Neuronal stem cell (in vitro differentiated cells): Measurements from ENCODE around the gene PARN.
"Not testable (repeated sequence)": the region's sequence is repeated elsewhere in the genome, so short reads cannot be mapped to it uniquely, and the experiment has no call there.

Experiments
- DNase-seq: peaks from one replicate; pipeline ENCODE4 v3.0.0-alpha.2; 2013; ENCODE audit warnings: low spot score
- H2AFZ ChIP-seq: one replicate; pipeline ENCODE4 v1.6.1; 2013; ENCODE audit warnings: mild to moderate bottlenecking, low read length, inconsistent platforms
- H2AK5ac ChIP-seq: 2 replicates; pipeline ENCODE4 v1.6.1; 2013; ENCODE audit warnings: low read depth, mild to moderate bottlenecking, inconsistent platforms, low read length, moderate library complexity, mixed read lengths
- H2BK120ac ChIP-seq: 2 replicates; pipeline ENCODE4 v1.6.1; 2013; ENCODE audit warnings: low read depth, mild to moderate bottlenecking, inconsistent platforms, low read length, moderate library complexity, mixed read lengths
- H2BK12ac ChIP-seq: one replicate; pipeline ENCODE4 v1.6.1; 2013; ENCODE audit warnings: low read length, inconsistent platforms
- H2BK15ac ChIP-seq: 2 replicates; pipeline ENCODE4 v1.6.1; 2013; ENCODE audit warnings: mild to moderate bottlenecking, low read length, inconsistent platforms, mixed read lengths
- H2BK5ac ChIP-seq: one replicate; pipeline ENCODE4 v1.6.1; 2013; ENCODE audit warnings: inconsistent platforms, mild to moderate bottlenecking, low read length, moderate library complexity
- H3K14ac ChIP-seq: one replicate; pipeline ENCODE4 v1.6.1; 2013; ENCODE audit warnings: low read length, inconsistent platforms
- H3K18ac ChIP-seq: 2 replicates; pipeline ENCODE4 v1.6.1; 2013; ENCODE audit warnings: low read length, inconsistent platforms
- H3K23ac ChIP-seq: 2 replicates; pipeline ENCODE4 v1.6.1; 2013; ENCODE audit warnings: low read depth, mild to moderate bottlenecking, mixed read lengths, low read length, inconsistent platforms; ENCODE audit not compliant: poor library complexity
- H3K27ac ChIP-seq: replicated peaks from 3 replicates; pipeline ENCODE4 v1.5.1; 2013; ENCODE audit warnings: low read length, inconsistent platforms
- H3K27me3 ChIP-seq, 3 experiments: 2 replicates each; pipeline ENCODE4 v1.6.1; 2013; ENCODE audit warnings: low read length in 3 of 3, mild to moderate bottlenecking in 2 of 3, inconsistent platforms in 1 of 3, low read depth in 1 of 3, mixed read lengths in 1 of 3, moderate library complexity in 1 of 3; ENCODE audit not compliant: control insufficient read depth in 3 of 3, insufficient read depth in 3 of 3
- H3K36me3 ChIP-seq, 2 donors: replicated peaks in 1 of 2; 2 replicates each; pipeline ENCODE4 v1.6.1; 2013; ENCODE audit warnings: low read length in 2 of 2; ENCODE audit not compliant: control insufficient read depth in 2 of 2, insufficient read depth in 2 of 2
- H3K4ac ChIP-seq: 2 replicates; pipeline ENCODE4 v1.6.1; 2013; ENCODE audit warnings: inconsistent platforms, mild to moderate bottlenecking, low read length, moderate library complexity
- H3K4me1 ChIP-seq, 2 donors: 1 replicate in 1 of 2; 2 replicates in 1 of 2; pipeline ENCODE4 v1.6.1; 2013; ENCODE audit warnings: low read length in 2 of 2, low read depth in 1 of 2; ENCODE audit not compliant: control insufficient read depth in 2 of 2, insufficient read depth in 1 of 2
- H3K4me2 ChIP-seq: one replicate; pipeline ENCODE4 v1.6.1; 2013; ENCODE audit warnings: mild to moderate bottlenecking, low read length, inconsistent platforms; ENCODE audit not compliant: insufficient read depth, poor library complexity, severe bottlenecking
- H3K4me3 ChIP-seq, 2 donors: 2 replicates each; pipeline ENCODE4 v1.5.1; 2013; ENCODE audit warnings: low read length in 2 of 2, mild to moderate bottlenecking in 2 of 2, inconsistent platforms in 1 of 2, moderate library complexity in 1 of 2
- H3K79me1 ChIP-seq: one replicate; pipeline ENCODE4 v1.6.1; 2013; ENCODE audit warnings: low read depth, mild to moderate bottlenecking, inconsistent platforms, low read length, moderate library complexity
- H3K9ac ChIP-seq: one replicate; pipeline ENCODE4 v1.6.1; 2013; ENCODE audit warnings: mild to moderate bottlenecking, low read depth, low read length, inconsistent platforms; ENCODE audit not compliant: poor library complexity
- H3K9me3 ChIP-seq, 2 donors: replicated peaks in 1 of 2; 2 replicates each; pipeline versions ENCODE3 to v1.6.1; 2013; ENCODE audit warnings: low read length in 2 of 2, mild to moderate bottlenecking in 2 of 2, inconsistent platforms in 1 of 2, low read depth in 1 of 2, mixed read lengths in 1 of 2, moderate library complexity in 1 of 2; ENCODE audit not compliant: control insufficient read depth in 2 of 2, insufficient read depth in 1 of 2
- H4K8ac ChIP-seq: one replicate; pipeline ENCODE4 v1.6.1; 2013; ENCODE audit warnings: low read depth, mild to moderate bottlenecking, inconsistent platforms, low read length, moderate library complexity
- H4K91ac ChIP-seq: one replicate; pipeline ENCODE4 v1.6.1; 2013; ENCODE audit warnings: low read length, low read depth, mild to moderate bottlenecking, inconsistent platforms; ENCODE audit not compliant: poor library complexity
- WGBS, 2 donors: extraction: QIAGEN DNeasy Blood & Tissue Kit; methylation state at CpG; one replicate each; pipeline ENCODE4 v1.1.7; 2013; ENCODE audit warnings: missing lambda C conversion rate in 2 of 2, mixed read lengths in 1 of 2; ENCODE audit not compliant: insufficient read length in 2 of 2, insufficient replicate concordance in 1 of 2; ENCODE audit errors: extremely low coverage in 2 of 2; 5-methylcytosine and 5-hydroxymethylcytosine counted together

Gene PARN

DNA sequence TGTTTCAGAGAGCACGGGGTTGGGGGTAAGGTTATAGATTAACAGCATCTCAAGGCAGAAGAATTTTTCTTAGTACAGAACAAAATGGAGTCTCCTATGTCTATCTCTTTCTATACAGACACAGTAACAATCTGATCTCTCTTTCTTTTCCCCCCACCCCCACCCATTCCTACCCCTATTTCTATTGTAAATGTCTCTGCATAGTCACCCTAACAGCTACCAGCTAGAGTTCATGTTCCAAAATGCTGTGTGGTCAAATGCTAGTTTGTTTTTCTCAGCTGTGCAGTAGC lies 6.8 kb upstream of the PARN start:
- H3K14ac ChIP-seq, H3K18ac ChIP-seq, H3K9me3 ChIP-seq, H4K8ac ChIP-seq, H3K9ac ChIP-seq, H2BK15ac ChIP-seq, H2BK120ac ChIP-seq, H3K4me3 ChIP-seq, DNase-seq, H2AFZ ChIP-seq, H3K4me2 ChIP-seq, H2BK5ac ChIP-seq, H3K4ac ChIP-seq, H3K27me3 ChIP-seq, H3K23ac ChIP-seq, H2AK5ac ChIP-seq, H2BK12ac ChIP-seq, H3K27ac ChIP-seq, H4K91ac ChIP-seq: not testable (repeated sequence)
- H3K79me1 ChIP-seq: peaks cover 13% of the 10 kb centered on the region
- peaks cover 6 to 61% of the 10 kb centered on the region in 2 donors for H3K36me3 ChIP-seq
- no CpG with 5 or more reads among the region's 1 CpG for WGBS, 2 donors
- peaks cover 7 to 11% of the 10 kb centered on the region in 2 donors for H3K4me1 ChIP-seq

DNA sequence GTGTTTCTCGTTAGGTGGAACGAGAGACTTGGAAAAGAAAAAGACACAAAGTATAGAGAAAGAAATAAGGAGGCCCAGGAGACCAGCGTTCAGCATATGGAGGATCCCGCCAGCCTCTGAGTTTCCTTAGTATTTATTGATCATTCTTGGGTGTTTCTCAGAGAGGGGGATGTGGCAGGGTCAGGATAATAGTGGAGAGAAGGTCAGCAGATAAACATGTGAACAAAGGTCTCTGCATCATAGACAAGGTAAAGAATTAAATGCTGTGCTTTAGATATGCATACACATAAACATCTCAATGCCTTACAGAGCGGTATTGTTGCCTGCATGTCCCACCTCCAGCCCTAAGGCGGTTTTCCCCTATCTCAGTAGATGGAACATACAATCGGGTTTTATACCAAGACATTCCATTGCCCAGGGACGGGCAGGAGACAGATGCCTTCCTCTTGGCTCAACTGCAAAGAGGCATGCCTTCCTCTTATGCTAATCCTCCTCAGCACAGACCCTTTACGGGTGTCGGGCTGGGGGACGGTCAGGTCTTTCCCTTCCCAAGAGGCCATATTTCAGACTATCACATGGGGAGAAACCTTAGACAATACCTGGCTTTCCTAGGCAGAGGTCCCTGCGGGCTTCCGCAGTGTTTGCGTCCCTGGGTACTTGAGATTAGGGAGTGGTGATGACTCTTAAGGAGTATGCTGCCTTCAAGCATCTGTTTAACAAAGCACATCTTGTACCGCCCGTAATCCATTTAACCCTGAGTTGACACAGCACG lies 6.3 kb upstream of the PARN start:
- H2BK12ac ChIP-seq, H3K4ac ChIP-seq, H3K4me3 ChIP-seq, H3K14ac ChIP-seq, H2BK120ac ChIP-seq, H4K91ac ChIP-seq, H3K27me3 ChIP-seq, H2AFZ ChIP-seq, H3K9ac ChIP-seq, H4K8ac ChIP-seq, H3K18ac ChIP-seq, H2BK15ac ChIP-seq, H3K27ac ChIP-seq, H2AK5ac ChIP-seq, H3K9me3 ChIP-seq, H3K4me2 ChIP-seq, H2BK5ac ChIP-seq, DNase-seq, H3K23ac ChIP-seq: not testable (repeated sequence)
- Histone ChIP-seq H3K4me1 (peaks cover 7 to 11% of the 10 kb centered on the region in 2 donors), H3K36me3 (peaks cover 4 to 57% of the 10 kb centered on the region in 2 donors), H3K79me1 (peaks cover 13% of the 10 kb centered on the region)
- WGBS, 2 donors: no CpG with 5 or more reads among the region's 17 CpGs

DNA sequence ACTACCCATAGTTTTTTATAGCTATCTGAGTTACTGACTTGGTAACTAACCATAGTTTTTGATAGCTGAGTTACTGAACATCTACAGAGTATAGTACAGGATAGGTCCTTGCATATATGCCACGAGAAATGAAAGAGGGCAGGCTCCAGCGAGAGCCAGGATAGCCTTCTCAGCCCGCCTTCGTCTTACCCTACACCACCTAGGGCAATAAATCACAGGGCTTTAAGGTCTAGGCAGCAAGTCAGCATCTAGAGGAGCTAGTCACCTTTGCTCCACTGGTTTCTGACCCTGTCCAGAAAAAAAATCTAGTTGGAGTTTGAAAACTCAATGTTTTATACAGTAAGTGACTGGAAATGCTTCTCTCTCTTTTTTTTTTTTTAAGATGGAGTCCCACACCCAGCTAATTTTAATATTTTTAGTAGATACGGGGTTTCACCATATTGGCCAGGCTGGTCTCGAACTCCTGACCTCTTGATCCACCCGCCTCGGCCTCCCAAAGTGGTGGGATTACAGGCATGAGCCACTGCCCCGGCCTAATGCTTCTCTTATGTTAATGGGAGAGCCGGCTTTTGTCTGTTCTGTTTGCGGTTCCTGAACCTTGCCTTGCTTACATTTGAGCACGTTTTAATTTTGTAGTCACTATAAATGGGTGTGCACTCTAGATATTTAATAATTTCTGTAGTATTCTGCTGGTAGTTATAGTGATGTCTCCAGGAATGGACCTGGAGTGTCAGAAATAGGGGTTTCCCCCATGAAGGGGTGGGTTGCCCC lies 5.5 kb upstream of the PARN start:
- H3K4me3 ChIP-seq: no peak overlapping the region
- H3K9ac ChIP-seq: no peak overlapping the region
- no peak overlapping the region for H2AFZ ChIP-seq
- H3K4ac ChIP-seq: no peak overlapping the region
- no peak overlapping the region for H4K8ac ChIP-seq
- peaks cover 2 to 50% of the 10 kb centered on the region in 2 donors for H3K36me3 ChIP-seq
- no peak overlapping the region for H3K18ac ChIP-seq
- H2BK15ac ChIP-seq: no peak overlapping the region
- no peak overlapping the region for H2BK5ac ChIP-seq
- peaks cover 7 to 11% of the 10 kb centered on the region in 2 donors for H3K4me1 ChIP-seq
- H3K4me2 ChIP-seq: no peak overlapping the region
- H3K14ac ChIP-seq: no peak overlapping the region
- no peaks in the 10 kb centered on the region for H3K27me3 ChIP-seq
- peaks cover 12% of the 10 kb centered on the region for H3K79me1 ChIP-seq
- DNase-seq: no peak
- H4K91ac ChIP-seq: no peak overlapping the region
- no peak overlapping the region for H3K23ac ChIP-seq
- no CpG with 5 or more reads among the region's 12 CpGs for WGBS, 2 donors
- H2BK12ac ChIP-seq: no peak overlapping the region
- no peak overlapping the region for H2AK5ac ChIP-seq
- peaks cover 0 to 1% of the 10 kb centered on the region in 2 donors for H3K9me3 ChIP-seq
- H2BK120ac ChIP-seq: no peak overlapping the region
- H3K27ac ChIP-seq: no peak overlapping the region

DNA sequence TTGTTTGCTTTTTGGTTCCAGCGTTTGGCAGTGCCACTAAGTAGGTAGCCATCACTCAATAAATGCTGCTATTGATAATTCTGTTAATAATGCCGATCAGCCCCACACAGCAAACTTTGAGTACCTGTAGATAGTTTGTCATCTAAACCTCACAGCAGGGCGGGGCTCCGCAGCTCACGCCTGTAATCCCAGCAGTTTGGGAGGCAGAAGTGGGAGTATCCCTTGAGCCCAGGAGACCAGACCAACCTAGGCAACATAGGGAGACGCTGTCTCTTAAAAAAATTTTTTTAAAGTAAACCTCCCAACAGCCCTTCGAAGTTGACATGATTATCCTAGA lies 4.3 kb upstream of the PARN start:
- no peak overlapping the region for H4K91ac ChIP-seq
- DNase-seq: no peak
- no peak overlapping the region for H2BK12ac ChIP-seq
- WGBS, 2 donors: no CpG with 5 or more reads among the region's 7 CpGs
- no peak overlapping the region for H3K9ac ChIP-seq
- H3K9me3 ChIP-seq: peaks cover 0 to 1% of the 10 kb centered on the region in 2 donors
- H3K14ac ChIP-seq: no peak overlapping the region
- H3K4me2 ChIP-seq: peak overlapping the region; percentile 82
- no peaks in the 10 kb centered on the region for H3K27me3 ChIP-seq
- no peak overlapping the region for H3K4ac ChIP-seq
- H3K4me3 ChIP-seq: peak overlapping the region; percentile 59 to 98
- H2BK15ac ChIP-seq: no peak overlapping the region
- no peak overlapping the region for H2BK5ac ChIP-seq
- H4K8ac ChIP-seq: no peak overlapping the region
- H2AFZ ChIP-seq: no peak overlapping the region
- H3K27ac ChIP-seq: no peak overlapping the region
- no peak overlapping the region for H3K18ac ChIP-seq
- H2AK5ac ChIP-seq: no peak overlapping the region
- peaks cover 9% of the 10 kb centered on the region for H3K79me1 ChIP-seq
- H3K23ac ChIP-seq: no peak overlapping the region
- peaks cover 0 to 38% of the 10 kb centered on the region in 2 donors for H3K36me3 ChIP-seq
- H3K4me1 ChIP-seq: peaks cover 10 to 14% of the 10 kb centered on the region in 2 donors
- H2BK120ac ChIP-seq: no peak overlapping the region
